WTC11 (cell line): ENCODE results near the gene EDIL3.

Experiments used
- CBFB ChIP-seq: sonication (generic); formaldehyde crosslinking; IDR thresholded peaks from 2 replicates; pipeline ENCODE4 v1.8.1; 2022; ENCODE audit warnings: mild to moderate bottlenecking, low read depth, missing genetic modification reagents
- ETV6 ChIP-seq: sonication (generic); formaldehyde crosslinking; IDR thresholded peaks from 2 replicates; pipeline ENCODE4 v1.8.1; 2022; ENCODE audit warnings: mild to moderate bottlenecking, missing genetic modification reagents
- TF ChIP-seq, protein P1 (sequence below): sonication (generic); formaldehyde crosslinking; IDR thresholded peaks from 2 replicates; pipeline ENCODE4 v1.8.0; 2022; ENCODE audit warnings: mild to moderate bottlenecking, missing genetic modification reagents
- TF ChIP-seq, protein P2 (sequence below): fragments of 200-600 bp; IDR thresholded peaks from 2 replicates; pipeline ENCODE4 v1.8.0; 2022; ENCODE audit warnings: antibody characterized with exemption
- TF ChIP-seq, protein P3 (sequence below): sonication (generic); formaldehyde crosslinking; IDR thresholded peaks from 2 replicates; pipeline ENCODE4 v1.8.0; 2022; ENCODE audit warnings: mild to moderate bottlenecking, missing genetic modification reagents

DNA sequence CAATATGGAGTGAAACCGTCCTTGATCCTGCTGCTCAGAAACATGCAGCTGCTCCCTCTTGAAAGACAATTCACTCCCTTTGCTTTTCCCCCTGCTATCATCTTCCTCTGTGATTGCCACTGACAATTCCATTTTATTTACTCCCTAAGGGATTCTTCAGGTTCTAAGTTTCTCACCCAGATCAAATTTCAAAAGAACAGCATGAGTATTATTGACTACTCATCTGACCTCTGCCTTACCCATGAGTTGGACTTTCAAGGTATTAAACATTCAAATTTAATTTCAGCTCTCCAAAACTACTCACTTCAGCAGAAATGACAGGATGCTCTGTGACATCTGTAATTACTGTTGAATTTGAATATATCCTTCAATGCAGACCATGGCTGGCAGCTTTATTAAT, 427.5 kb downstream of the EDIL3 start:
- TF ChIP-seq CBFB (no peak), ETV6 (CRISPR knock-in tag) (no peak)
- TF ChIP-seq, protein P1, sequence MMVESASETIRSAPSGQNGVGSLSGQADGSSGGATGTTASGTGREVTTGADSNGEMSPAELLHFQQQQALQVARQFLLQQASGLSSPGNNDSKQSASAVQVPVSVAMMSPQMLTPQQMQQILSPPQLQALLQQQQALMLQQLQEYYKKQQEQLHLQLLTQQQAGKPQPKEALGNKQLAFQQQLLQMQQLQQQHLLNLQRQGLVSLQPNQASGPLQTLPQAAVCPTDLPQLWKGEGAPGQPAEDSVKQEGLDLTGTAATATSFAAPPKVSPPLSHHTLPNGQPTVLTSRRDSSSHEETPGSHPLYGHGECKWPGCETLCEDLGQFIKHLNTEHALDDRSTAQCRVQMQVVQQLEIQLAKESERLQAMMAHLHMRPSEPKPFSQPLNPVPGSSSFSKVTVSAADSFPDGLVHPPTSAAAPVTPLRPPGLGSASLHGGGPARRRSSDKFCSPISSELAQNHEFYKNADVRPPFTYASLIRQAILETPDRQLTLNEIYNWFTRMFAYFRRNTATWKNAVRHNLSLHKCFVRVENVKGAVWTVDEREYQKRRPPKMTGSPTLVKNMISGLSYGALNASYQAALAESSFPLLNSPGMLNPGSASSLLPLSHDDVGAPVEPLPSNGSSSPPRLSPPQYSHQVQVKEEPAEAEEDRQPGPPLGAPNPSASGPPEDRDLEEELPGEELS = no peak
- TF ChIP-seq, protein P2, sequence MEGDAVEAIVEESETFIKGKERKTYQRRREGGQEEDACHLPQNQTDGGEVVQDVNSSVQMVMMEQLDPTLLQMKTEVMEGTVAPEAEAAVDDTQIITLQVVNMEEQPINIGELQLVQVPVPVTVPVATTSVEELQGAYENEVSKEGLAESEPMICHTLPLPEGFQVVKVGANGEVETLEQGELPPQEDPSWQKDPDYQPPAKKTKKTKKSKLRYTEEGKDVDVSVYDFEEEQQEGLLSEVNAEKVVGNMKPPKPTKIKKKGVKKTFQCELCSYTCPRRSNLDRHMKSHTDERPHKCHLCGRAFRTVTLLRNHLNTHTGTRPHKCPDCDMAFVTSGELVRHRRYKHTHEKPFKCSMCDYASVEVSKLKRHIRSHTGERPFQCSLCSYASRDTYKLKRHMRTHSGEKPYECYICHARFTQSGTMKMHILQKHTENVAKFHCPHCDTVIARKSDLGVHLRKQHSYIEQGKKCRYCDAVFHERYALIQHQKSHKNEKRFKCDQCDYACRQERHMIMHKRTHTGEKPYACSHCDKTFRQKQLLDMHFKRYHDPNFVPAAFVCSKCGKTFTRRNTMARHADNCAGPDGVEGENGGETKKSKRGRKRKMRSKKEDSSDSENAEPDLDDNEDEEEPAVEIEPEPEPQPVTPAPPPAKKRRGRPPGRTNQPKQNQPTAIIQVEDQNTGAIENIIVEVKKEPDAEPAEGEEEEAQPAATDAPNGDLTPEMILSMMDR = no peak
- TF ChIP-seq, protein P3, sequence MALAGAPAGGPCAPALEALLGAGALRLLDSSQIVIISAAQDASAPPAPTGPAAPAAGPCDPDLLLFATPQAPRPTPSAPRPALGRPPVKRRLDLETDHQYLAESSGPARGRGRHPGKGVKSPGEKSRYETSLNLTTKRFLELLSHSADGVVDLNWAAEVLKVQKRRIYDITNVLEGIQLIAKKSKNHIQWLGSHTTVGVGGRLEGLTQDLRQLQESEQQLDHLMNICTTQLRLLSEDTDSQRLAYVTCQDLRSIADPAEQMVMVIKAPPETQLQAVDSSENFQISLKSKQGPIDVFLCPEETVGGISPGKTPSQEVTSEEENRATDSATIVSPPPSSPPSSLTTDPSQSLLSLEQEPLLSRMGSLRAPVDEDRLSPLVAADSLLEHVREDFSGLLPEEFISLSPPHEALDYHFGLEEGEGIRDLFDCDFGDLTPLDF (CRISPR knock-in tag) = no peak
